Pancreas (tissue), 10 donors: ENCODE measurements around the gene BMPR1B. TPM values are rescaled to one million over a fixed set of nuclear protein-coding genes. Genes with fewer than 3 reads are reported as not detected.

ENCODE experiments used
- ATAC-seq, 4 donors: fragments of 200-7000 bp; cut with Tn5 transposase; one replicate each; pipeline versions ENCODE4 v1.8.0 to v1.9.1; 2020; ENCODE audit warnings: mild to moderate bottlenecking in 4 of 4, moderate library complexity in 4 of 4
- DNase-seq, 6 donors: peaks; one replicate each; pipeline ENCODE4 v3.0.0-alpha.2; 2020
- FAIRE-seq: peaks from 2 replicates; lab custom pipeline; 2012; peaks lifted over from hg19 to GRCh38; lab: Jason Lieb, UNC
- H3K27ac ChIP-seq, 4 donors: fragments of 200-600 bp; sonication (generic); 1 replicate in 3 of 4; 2 replicates in 1 of 4; pipeline versions ENCODE4 v1.5.0 to v1.8.0; 2020
- H3K27me3 ChIP-seq, 4 donors: fragments of 200-600 bp; one replicate each; pipeline ENCODE4 v1.8.0; 2021
- H3K36me3 ChIP-seq, 3 donors: fragments of 200-600 bp; sonication (generic) in 1 of 3; one replicate each; pipeline versions ENCODE4 v1.5.0 to v1.8.0; 2020 to 2021
- H3K4me1 ChIP-seq, 3 donors: fragments of 200-600 bp; one replicate each; pipeline ENCODE4 v1.8.0; 2021
- H3K4me3 ChIP-seq, 4 donors: fragments of 200-600 bp; sonication (generic) in 2 of 4; one replicate each; pipeline versions ENCODE4 v1.5.0 to v1.8.0; 2020 to 2021
- H3K9me3 ChIP-seq, 4 donors: fragments of 200-600 bp; one replicate each; pipeline ENCODE4 v1.8.0; 2021
- CTCF ChIP-seq, 4 donors: fragments of 200-600 bp; sonication (generic) in 3 of 4; IDR thresholded peaks; one replicate each; pipeline versions ENCODE4 v1.5.0 to v1.8.0; 2021; ENCODE audit warnings: antibody characterized with exemption in 4 of 4
- WGBS, 2 donors: extraction: QIAGEN DNeasy Blood & Tissue Kit; methylation state at CpG; one replicate each; pipeline ENCODE4 v1.1.7; 2013; 5-methylcytosine and 5-hydroxymethylcytosine counted together
- intact Hi-C, 3 donors: fragments of 100-400 bp; cut with DNase I; formaldehyde crosslinking; loops; one replicate each; pipeline versions ENCODE4 v1.11.1 to v1.14.2; 2022
- polyA plus RNA-seq, 2 donors: library from polyadenylated mRNA; stranded (reverse); fragments of 200-250 nt; gene quantifications; one replicate each; pipeline ENCODE4 v1.2.3, GENCODE V29; 2013
- total RNA-seq, 6 donors: library from RNA; stranded (reverse); fragmentation: NEBNext Ultra II Directional in 4 of 6; extraction: Animal tissue kit (Norgen Biotek cat#: 25700) in 4 of 6; gene quantifications; one replicate each; pipeline versions ENCODE4 v1.2.1 to v1.2.4, GENCODE V29; 2021 to 2023
- donor health status: healthy with polysubstance abuse.
- donor health status: DM: no; HTN: no; CAD: no; lungs with moderate emphysema.
- donor health status: DM: no; HTN: no; CAD: no.
- donor health status: control.
- donor health status: control.
- donor health status: Bipolar disorder and iron deficiency.
- donor health status: DM: yes; HTN: yes; CAD: no.
- donor health status: DM: no; HTN: no; CAD: no.
- donor health status: DM: no; HTN: no; CAD: no.
- donor health status: DM: yes; HTN: yes; CAD: no.

Gene BMPR1B
- total and polyA plus RNA-seq, 8 donors, result 0.46 to 3.7 (median 1.6) TPM

- no peak for TF ChIP-seq CTCF (IDR thresholded peaks at IDR 0.05)
- Histone ChIP-seq H3K4me1 (peaks cover 0 to 5% (median 4%) of the 10 kb centered on the region in 3 donors), H3K27me3 (no peaks in the 10 kb centered on the region), H3K36me3 (no peaks in the 10 kb centered on the region), H3K4me3 (no peak overlapping the region), H3K9me3 (no peaks in the 10 kb centered on the region), H3K27ac (no peak overlapping the region)
- WGBS, 2 donors, result 56 to 72% methylated on average over 3 of the region's 3 CpGs
- intact Hi-C loops, result no loop called here
- DNase-seq, result no peak
- no peak for ATAC-seq
- FAIRE-seq, result no peak
Measured at GRCh38 chr4:95102162-95102790, 344.5 kb downstream of the BMPR1B start.

GRCh38 chr4:95105112-95105511, 347.4 kb downstream of the BMPR1B start:
- no peak for DNase-seq
- no peak for FAIRE-seq
- no peak for ATAC-seq

GRCh38 chr4:95105983-95106382, 348.2 kb downstream of the BMPR1B start:
- intact Hi-C loops, result no loop called here
- WGBS, 2 donors, result 76 to 88% methylated on average over 2 of the region's 2 CpGs
- DNase-seq (no peak), ATAC-seq (no peak), FAIRE-seq (no peak)
- Histone ChIP-seq H3K27ac (no peak overlapping the region), H3K4me1 (peaks cover 0 to 17% (median 16%) of the 10 kb centered on the region in 3 donors), H3K4me3 (no peak overlapping the region), H3K9me3 (no peaks in the 10 kb centered on the region), H3K36me3 (no peaks in the 10 kb centered on the region), H3K27me3 (no peaks in the 10 kb centered on the region)
- no peak for TF ChIP-seq CTCF (IDR thresholded peaks at IDR 0.05)

More at GRCh38 chr4:95105112-95105511, 347.4 kb downstream of the BMPR1B start:
- TF ChIP-seq CTCF (IDR thresholded peaks at IDR 0.05), result no peak
- H3K36me3 ChIP-seq, result no peaks in the 10 kb centered on the region
- intact Hi-C loops, result no loop called here
- H3K9me3 ChIP-seq, result no peaks in the 10 kb centered on the region
- H3K4me1 ChIP-seq, result peaks cover 0 to 17% (median 16%) of the 10 kb centered on the region in 3 donors
- no peak overlapping the region for H3K4me3 ChIP-seq
- WGBS, 2 donors, result 77 to 83% methylated on average over 4 of the region's 4 CpGs
- no peak overlapping the region for H3K27ac ChIP-seq
- H3K27me3 ChIP-seq, result no peaks in the 10 kb centered on the region

- FAIRE-seq (no peak), ATAC-seq (no peak), DNase-seq (no peak)
- H3K4me3 ChIP-seq, result no peak overlapping the region
- peaks cover 0 to 17% (median 16%) of the 10 kb centered on the region in 3 donors for H3K4me1 ChIP-seq
- H3K27me3 ChIP-seq, result no peaks in the 10 kb centered on the region
- TF ChIP-seq CTCF (IDR thresholded peaks at IDR 0.05), result no peak
- H3K36me3 ChIP-seq, result no peaks in the 10 kb centered on the region
- 90 to 94% methylated on average over 2 of the region's 2 CpGs for WGBS, 2 donors
- intact Hi-C loops, result no loop called here
- H3K9me3 ChIP-seq, result no peaks in the 10 kb centered on the region
- no peak overlapping the region for H3K27ac ChIP-seq
Measured at GRCh38 chr4:95106408-95106928, 348.7 kb downstream of the BMPR1B start.

GRCh38 chr4:95107004-95107403, 349.2 kb downstream of the BMPR1B start:
- TF ChIP-seq CTCF (IDR thresholded peaks at IDR 0.05), result no peak
- Histone ChIP-seq H3K27me3 (no peaks in the 10 kb centered on the region), H3K27ac (no peak overlapping the region), H3K9me3 (no peaks in the 10 kb centered on the region), H3K4me1 (peaks cover 0 to 17% (median 16%) of the 10 kb centered on the region in 3 donors), H3K36me3 (no peaks in the 10 kb centered on the region), H3K4me3 (no peak overlapping the region)
- DNase-seq (no peak), ATAC-seq (no peak), FAIRE-seq (no peak)
- intact Hi-C loops, result no loop called here
